ENCODE measurements around the gene KRTAP9-9. TPM values are rescaled to one million over a fixed set of nuclear protein-coding genes. Genes with fewer than 3 reads are reported as not detected.
"Not testable (repeated sequence)": the region's sequence is repeated elsewhere in the genome, so short reads cannot be mapped to it uniquely, and the experiment has no call there.

Gene KRTAP9-9
- total and polyA plus RNA-seq, 9 of the 15 experiments (the other 6 are each of a cell fraction or from before 2014, with no cell fraction given) = not detected

- TF ChIP-seq RERE (CRISPR knock-in tag; IDR thresholded peaks at IDR 0.05; ENCODE audit: borderline replicate concordance) = no peak
- no peak for TF ChIP-seq DNMT1 (IDR thresholded peaks at IDR 0.05)
- TF ChIP-seq NFIX (CRISPR knock-in tag; IDR thresholded peaks at IDR 0.05; ENCODE audit: low read depth) = no peak
- TF ChIP-seq NR1H2 (CRISPR knock-in tag; IDR thresholded peaks at IDR 0.05) = no peak
- no peak for TF ChIP-seq NKRF (IDR thresholded peaks at IDR 0.05; ENCODE audit: borderline replicate concordance)
- no peak for TF ChIP-seq POLR2AphosphoS5 (IDR thresholded peaks at IDR 0.05; ENCODE audit: control insufficient read depth, insufficient read depth, low read depth, low read length)
- TF ChIP-seq KLF6 (CRISPR knock-in tag; IDR thresholded peaks at IDR 0.05; ENCODE audit: borderline replicate concordance) = no peak
- TF ChIP-seq HDAC1 (IDR thresholded peaks at IDR 0.05) = no peak
- TF ChIP-seq ELF4 (CRISPR knock-in tag; IDR thresholded peaks at IDR 0.05) = no peak
These were observed 16.7 kb downstream of the KRTAP9-9 start (continued) for GRCh38 chr17:41271858-41272257.

GRCh38 chr17:41275648-41276190 lies 20.5 kb downstream of the KRTAP9-9 start, which contains the start of gene KRTAP9-7:
Gene KRTAP9-7 (plus strand): TSS chr17:41275698. CDS start chr17:41275698, 0 bp downstream.
- peak in 1 of 4 experiments; percentile 1 for DNase-seq (ENCODE audit: extremely low read depth in 1 of 4, low spot score in 3 of 4)
- FAIRE-seq; H3K27me3 ChIP-seq (ENCODE audit: control insufficient read depth in 2 of 2, insufficient read depth in 2 of 2, low read length in 2 of 2); H3K4me2 ChIP-seq (ENCODE audit: insufficient read depth, low read length); CTCF ChIA-PET (ENCODE audit: low intra/inter-chr PET ratio); H3K36me3 ChIP-seq (ENCODE audit: control insufficient read depth, insufficient read depth, low read length); ATAC-seq; H3K9me3 ChIP-seq (replicated peaks; ENCODE audit: control insufficient read depth, insufficient read depth, low read depth, low read length); H3K9me1 ChIP-seq (ENCODE audit: control insufficient read depth, insufficient read depth, low read length); H3K4me1 ChIP-seq (replicated peaks in 1 of 2; ENCODE audit: control insufficient read depth in 2 of 2, insufficient read depth in 2 of 2, low read length in 2 of 2); H4K20me1 ChIP-seq (replicated peaks; ENCODE audit: control insufficient read depth, insufficient read depth, low read length); BruUV-seq (replicated peaks); H3K4me3 ChIP-seq; in situ Hi-C loops (cut with MboI); H3K27ac ChIP-seq (ENCODE audit: extremely low read depth, low read depth, low read length); H3K9ac ChIP-seq (ENCODE audit: insufficient read depth in 1 of 2, low read depth in 2 of 2, low read length in 2 of 2); H3K79me2 ChIP-seq (ENCODE audit: control insufficient read depth, insufficient read depth, low read length); intact Hi-C loops (cut with micrococcal nuclease); H2AFZ ChIP-seq (ENCODE audit: low read depth, low read length); POLR2A ChIA-PET: not testable (repeated sequence)
- whole genome bisulfite sequencing (ENCODE audit: insufficient coverage, low coverage, missing lambda C conversion rate) = 0% methylated on average over 3 of the region's 3 CpGs
